Calu3 (cell line): ENCODE measurements around the gene SLCO4A1. TPM values are rescaled to one million over a fixed set of nuclear protein-coding genes. Genes with fewer than 3 reads are reported as not detected.

Source experiments
- BruUV-seq: library from RNA; stranded (reverse); fragments of 400-500 nt; replicated peaks from 2 replicates; lab custom pipeline; 2021; lab: Mats Ljungman, UMichigan
- CTCF ChIA-PET: fragments of 300-600 bp; sonication (Branson Sonifier 250); formaldehyde crosslinking; loops from one replicate; lab custom pipeline; 2022; ENCODE audit warnings: antibody characterized with exemption; lab: Charles Lee
- DNase-seq: peaks from one replicate; pipeline ENCODE4 v3.0.0; 2022
- H3K27ac Mint-ChIP-seq: one replicate; pipeline ENCODE4 v1.8.0; 2022; ENCODE audit warnings: mixed read lengths; ENCODE audit not compliant: unreplicated experiment
- H3K27me3 Mint-ChIP-seq: one replicate; pipeline ENCODE4 v1.8.0; 2022; ENCODE audit warnings: mixed read lengths; ENCODE audit not compliant: unreplicated experiment
- H3K36me3 Mint-ChIP-seq: one replicate; pipeline ENCODE4 v1.8.0; 2022; ENCODE audit warnings: mild to moderate bottlenecking, moderate library complexity, mixed read lengths; ENCODE audit not compliant: insufficient read depth, unreplicated experiment
- H3K4me1 Mint-ChIP-seq: one replicate; pipeline ENCODE4 v1.8.0; 2022; ENCODE audit warnings: mild to moderate bottlenecking, low read depth, mixed read lengths; ENCODE audit not compliant: unreplicated experiment
- H3K4me3 Mint-ChIP-seq: one replicate; pipeline ENCODE4 v1.8.0; 2022; ENCODE audit warnings: mild to moderate bottlenecking, low read depth, moderate library complexity, mixed read lengths; ENCODE audit not compliant: unreplicated experiment
- H3K9me3 Mint-ChIP-seq: one replicate; pipeline ENCODE4 v1.8.0; 2022; ENCODE audit warnings: low read depth, mixed read lengths; ENCODE audit not compliant: unreplicated experiment
- intact Hi-C: fragments of 100-400 bp; cut with micrococcal nuclease; formaldehyde crosslinking; loops from one replicate; pipeline ENCODE4 v1.10.0; 2022; ENCODE audit not compliant: unreplicated experiment
- total RNA-seq: library from RNA; stranded (reverse); gene quantifications from 2 replicates; pipeline ENCODE4 v1.2.3, GENCODE V29; 2022
- TF ChIP-seq, protein P1 (sequence below): fragments of 200-600 bp; IDR thresholded peaks from one replicate; pipeline ENCODE4 v1.8.0; 2022; ENCODE audit warnings: antibody characterized with exemption; ENCODE audit not compliant: unreplicated experiment

SLCO4A1 gene
- total RNA-seq, 1 experiment from 2014 or later, result 63.9 TPM

DNA sequence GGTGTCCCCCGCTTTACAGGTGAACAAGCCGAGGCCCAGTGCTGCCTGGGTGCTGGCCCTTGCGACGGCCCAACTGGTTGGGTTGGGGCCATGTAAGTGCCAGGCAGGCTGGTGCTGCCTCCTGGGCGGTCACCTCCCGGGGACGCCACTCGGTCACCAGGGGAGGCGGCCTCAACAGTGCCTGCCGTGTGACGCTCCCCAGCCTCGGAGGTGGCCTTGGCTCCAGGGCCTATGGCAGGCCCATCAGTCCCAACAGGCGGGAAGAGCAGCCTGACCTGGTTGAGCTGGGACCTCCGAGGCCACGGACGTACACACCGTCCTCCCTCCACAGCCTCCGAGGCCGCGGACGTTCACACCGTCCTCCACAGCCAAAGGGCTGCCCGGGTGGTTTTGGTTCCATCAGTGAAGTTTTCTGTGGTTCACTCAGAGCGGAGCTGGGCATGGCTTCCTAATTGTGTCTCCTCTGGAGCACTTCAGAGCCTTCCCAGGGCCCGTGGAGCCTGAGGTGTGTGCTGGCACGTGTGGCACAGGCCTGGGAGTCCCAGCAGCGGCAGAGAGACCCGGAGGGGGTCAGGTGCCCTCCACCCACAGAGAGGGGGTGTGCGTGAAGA, 19.3 kb upstream of the SLCO4A1 start:
- DNase-seq, result no peak
- no TSS peak for BruUV-seq
- CTCF ChIA-PET, result interaction anchor here (0.6 to 1.7 kb wide), 11 partner anchors 11 to 213 kb away, joined by 3 to 13 read pairs (median 5); partner anchors contain the start of gene SLCO4A1
- Mint-ChIP-seq H3K4me3 (peak overlapping the region; percentile 44), H3K36me3 (peaks cover 27% of the 10 kb centered on the region), H3K4me1 (peaks cover 44% of the 10 kb centered on the region), H3K27me3 (no peaks in the 10 kb centered on the region), H3K27ac (peak overlapping the region; percentile 86), H3K9me3 (no peaks in the 10 kb centered on the region)
- intact Hi-C loops, result loop anchor here (5.0 kb wide), 1 partner anchor 44 kb away; no protein-coding TSS in a partner anchor
- TF ChIP-seq, protein P1, sequence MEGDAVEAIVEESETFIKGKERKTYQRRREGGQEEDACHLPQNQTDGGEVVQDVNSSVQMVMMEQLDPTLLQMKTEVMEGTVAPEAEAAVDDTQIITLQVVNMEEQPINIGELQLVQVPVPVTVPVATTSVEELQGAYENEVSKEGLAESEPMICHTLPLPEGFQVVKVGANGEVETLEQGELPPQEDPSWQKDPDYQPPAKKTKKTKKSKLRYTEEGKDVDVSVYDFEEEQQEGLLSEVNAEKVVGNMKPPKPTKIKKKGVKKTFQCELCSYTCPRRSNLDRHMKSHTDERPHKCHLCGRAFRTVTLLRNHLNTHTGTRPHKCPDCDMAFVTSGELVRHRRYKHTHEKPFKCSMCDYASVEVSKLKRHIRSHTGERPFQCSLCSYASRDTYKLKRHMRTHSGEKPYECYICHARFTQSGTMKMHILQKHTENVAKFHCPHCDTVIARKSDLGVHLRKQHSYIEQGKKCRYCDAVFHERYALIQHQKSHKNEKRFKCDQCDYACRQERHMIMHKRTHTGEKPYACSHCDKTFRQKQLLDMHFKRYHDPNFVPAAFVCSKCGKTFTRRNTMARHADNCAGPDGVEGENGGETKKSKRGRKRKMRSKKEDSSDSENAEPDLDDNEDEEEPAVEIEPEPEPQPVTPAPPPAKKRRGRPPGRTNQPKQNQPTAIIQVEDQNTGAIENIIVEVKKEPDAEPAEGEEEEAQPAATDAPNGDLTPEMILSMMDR, result no peak

DNA sequence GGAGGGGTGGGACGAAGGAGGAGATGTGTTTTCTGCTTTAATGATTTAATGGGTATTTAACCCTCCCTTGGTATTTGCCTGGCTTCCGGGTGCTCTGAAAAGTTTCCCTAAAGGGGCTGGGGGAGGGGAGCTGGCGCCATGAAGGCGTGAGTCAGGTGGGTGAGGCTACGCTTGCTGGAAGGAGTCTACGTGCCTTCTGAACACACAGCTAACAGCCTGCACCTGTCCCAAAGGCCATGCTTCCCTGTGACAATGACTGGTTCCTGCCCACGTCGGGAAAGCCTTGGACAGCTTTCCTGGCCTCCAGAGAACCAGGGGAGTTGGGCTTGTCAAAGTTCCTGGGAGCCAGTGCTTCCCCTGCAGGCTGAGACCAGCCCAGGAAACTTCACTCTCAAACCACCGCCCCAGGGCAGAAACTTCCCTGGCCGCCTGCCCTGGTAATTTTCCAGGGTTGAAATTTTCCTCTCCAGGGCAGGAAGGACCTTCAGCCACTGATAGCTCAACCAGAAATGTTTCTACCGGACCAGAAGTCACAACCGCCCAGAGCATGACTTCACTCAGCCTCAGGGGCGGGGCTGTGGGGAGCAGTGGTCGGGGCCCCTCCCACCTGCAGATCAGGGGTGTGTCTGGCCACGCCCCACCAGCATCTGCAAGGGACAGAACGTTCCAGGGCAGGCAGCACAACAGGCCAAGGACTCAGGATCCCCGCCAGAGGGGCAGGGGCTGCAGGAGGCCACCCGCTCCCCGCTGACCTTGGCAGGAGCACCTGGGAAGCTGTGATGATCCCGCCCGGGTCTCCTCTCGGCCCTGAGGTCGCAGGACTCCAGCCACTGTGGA, 18.6 kb upstream of the SLCO4A1 start:
- TF ChIP-seq, protein P1, result no peak
- CTCF ChIA-PET, result interaction anchor here (0.6 to 1.7 kb wide), 12 partner anchors 10 to 237 kb away, joined by 3 to 13 read pairs (median 4); partner anchors contain the start of genes RPS21 and SLCO4A1
- BruUV-seq, result TSS peak; percentile 99
- peak; percentile 98 for DNase-seq
- H3K27ac Mint-ChIP-seq, result peak overlapping the region; percentile 86
- intact Hi-C loops, result loop anchor here (2.0 to 5.0 kb wide), 2 partner anchors 44 to 167 kb away; no protein-coding TSS in a partner anchor
- peak overlapping the region; percentile 44 for H3K4me3 Mint-ChIP-seq
- no peaks in the 10 kb centered on the region for H3K27me3 Mint-ChIP-seq
- H3K36me3 Mint-ChIP-seq, result peaks cover 27% of the 10 kb centered on the region
- H3K9me3 Mint-ChIP-seq, result no peaks in the 10 kb centered on the region
- H3K4me1 Mint-ChIP-seq, result peaks cover 37% of the 10 kb centered on the region

- BruUV-seq, result TSS peak; percentile 84
- Mint-ChIP-seq H3K4me1 (peaks cover 37% of the 10 kb centered on the region), H3K27me3 (no peaks in the 10 kb centered on the region), H3K9me3 (no peaks in the 10 kb centered on the region), H3K27ac (peak overlapping the region; percentile 86), H3K4me3 (peak overlapping the region; percentile 44), H3K36me3 (peaks cover 27% of the 10 kb centered on the region)
- peak; percentile 82 for DNase-seq
- CTCF ChIA-PET, result interaction anchor here (0.8 to 1.7 kb wide), 10 partner anchors 9 to 238 kb away, joined by 3 to 13 read pairs (median 5); partner anchors contain the start of genes RPS21 and SLCO4A1
- TF ChIP-seq, protein P1, result peak; percentile 77
- intact Hi-C loops, result loop anchor here (2.0 to 5.0 kb wide), 2 partner anchors 43 to 166 kb away; no protein-coding TSS in a partner anchor
Measured at GRCh38 chr20:62624325-62624690, 18.0 kb upstream of the SLCO4A1 start.

DNA sequence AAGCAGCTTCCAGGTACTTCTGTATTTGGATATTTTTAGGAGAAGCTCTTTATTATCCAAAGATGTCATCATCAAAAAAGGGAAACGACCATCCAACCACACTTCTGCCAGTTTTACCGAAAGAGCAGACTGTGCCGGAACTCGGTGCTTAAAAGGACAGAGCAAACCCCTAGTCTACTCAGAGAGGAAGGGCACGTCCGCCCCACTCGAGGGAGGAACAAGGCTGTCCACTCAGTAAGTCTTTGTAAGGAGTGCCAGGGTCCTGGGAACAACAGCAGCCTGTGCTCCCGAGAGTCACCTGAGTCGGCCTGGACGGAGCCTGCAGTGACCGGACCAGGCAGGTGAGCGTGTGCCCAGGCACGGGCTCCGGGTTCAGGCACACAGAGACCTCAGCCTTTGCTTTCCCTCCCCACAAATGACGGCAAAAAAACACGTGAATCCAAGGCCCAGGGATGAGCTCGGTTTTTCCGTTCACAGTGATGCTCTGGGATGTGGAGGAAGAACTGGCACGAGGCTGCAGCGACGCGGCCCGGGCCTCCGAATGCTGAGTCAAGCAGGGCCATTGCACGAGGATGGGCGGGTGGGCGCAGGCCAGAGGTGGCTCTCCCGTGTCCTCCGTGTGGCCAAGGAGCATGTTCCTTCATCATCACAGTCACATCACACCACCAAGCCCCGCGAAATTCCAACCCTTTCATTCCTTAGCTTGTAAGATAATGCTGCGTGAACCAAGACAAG, 17.4 kb upstream of the SLCO4A1 start:
- BruUV-seq, result no TSS peak
- Mint-ChIP-seq H3K27ac (peak overlapping the region; percentile 30), H3K4me1 (peaks cover 37% of the 10 kb centered on the region), H3K4me3 (no peak overlapping the region), H3K36me3 (peaks cover 24% of the 10 kb centered on the region), H3K9me3 (no peaks in the 10 kb centered on the region), H3K27me3 (no peaks in the 10 kb centered on the region)
- intact Hi-C loops, result loop anchor here (2.0 to 5.0 kb wide), 2 partner anchors 42 to 166 kb away; no protein-coding TSS in a partner anchor
- CTCF ChIA-PET, result interaction anchor here (0.6 to 1.7 kb wide), 3 partner anchors 42 to 174 kb away, joined by 6 to 13 read pairs (median 8); no protein-coding TSS in a partner anchor
- no peak for DNase-seq
- TF ChIP-seq, protein P1, result no peak
